Stimulated activated CD4-positive, alpha-beta T cell treated with anti-CD3 and anti-CD28 coated beads, TNF-alpha, amount 100 ng/mL, for 24 hours (primary cell): Measurements from ENCODE around the gene CALR.
"Not testable (repeated sequence)": the region's sequence is repeated elsewhere in the genome, so short reads cannot be mapped to it uniquely, and the experiment has no call there.

Source experiments
- DNase-seq, 3 experiments: peaks; one replicate each; pipeline ENCODE4 v3.0.0-alpha.2; 2020; ENCODE audit warnings: low read depth in 3 of 3

The CALR gene

DNA sequence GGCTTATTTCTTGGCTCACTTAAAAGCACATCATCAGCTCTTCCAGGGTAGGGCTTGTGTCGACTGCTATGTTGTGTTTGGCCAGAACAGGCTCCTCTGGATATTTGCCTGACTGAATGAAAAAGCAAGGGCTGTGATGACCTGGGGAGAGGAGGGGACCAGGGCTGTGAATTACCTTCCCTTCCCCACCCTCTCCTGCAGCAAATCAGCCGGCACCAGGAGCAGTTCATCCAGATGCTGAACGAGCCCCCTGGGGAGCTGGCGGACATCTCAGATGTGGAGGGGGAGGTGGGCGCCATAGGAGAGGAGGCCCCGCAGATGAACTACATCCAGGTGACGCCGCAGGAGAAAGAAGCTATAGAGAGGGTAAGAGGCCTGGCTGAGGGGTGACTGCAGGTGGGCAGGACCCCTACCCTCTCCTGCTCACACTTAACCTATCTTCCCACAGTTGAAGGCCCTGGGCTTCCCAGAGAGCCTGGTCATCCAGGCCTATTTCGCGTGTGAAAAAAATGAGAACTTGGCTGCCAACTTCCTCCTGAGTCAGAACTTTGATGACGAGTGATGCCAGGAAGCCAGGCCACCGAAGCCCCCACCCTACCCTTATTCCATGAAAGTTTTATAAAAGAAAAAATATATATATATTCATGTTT lies 14.2 kb downstream of the CALR start:
- no peak for DNase-seq

DNA sequence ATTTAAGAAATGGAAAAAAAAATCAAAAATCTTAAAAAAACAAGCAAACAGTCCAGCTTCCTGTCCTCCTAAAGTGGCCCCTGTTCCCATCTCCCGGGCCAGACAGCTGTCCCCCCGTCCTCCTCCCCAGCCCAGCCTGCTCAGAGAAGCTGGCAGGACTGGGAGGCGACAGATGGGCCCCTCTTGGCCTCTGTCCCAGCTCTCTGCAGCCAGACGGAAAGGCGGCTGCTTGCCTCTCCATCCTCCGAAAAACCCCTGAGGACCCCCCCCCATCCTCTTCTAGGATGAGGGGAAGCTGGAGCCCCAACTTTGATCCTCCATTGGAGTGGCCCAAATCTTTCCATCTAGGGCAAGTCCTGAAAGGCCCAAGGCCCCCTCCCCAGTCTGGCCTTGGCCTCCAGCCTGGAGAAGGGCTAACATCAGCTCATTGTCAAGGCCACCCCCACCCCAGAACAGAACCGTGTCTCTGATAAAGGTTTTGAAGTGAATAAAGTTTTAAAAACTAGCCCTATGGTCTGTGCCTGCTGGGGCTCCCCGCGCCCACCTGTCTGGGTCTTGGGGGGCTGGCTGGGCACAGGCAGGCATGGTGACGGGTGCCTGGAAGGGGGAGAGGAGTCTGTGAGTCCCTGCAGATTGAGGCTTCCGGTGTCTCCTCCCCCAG lies 14.9 kb downstream of the CALR start:
- DNase-seq: no peak

DNA sequence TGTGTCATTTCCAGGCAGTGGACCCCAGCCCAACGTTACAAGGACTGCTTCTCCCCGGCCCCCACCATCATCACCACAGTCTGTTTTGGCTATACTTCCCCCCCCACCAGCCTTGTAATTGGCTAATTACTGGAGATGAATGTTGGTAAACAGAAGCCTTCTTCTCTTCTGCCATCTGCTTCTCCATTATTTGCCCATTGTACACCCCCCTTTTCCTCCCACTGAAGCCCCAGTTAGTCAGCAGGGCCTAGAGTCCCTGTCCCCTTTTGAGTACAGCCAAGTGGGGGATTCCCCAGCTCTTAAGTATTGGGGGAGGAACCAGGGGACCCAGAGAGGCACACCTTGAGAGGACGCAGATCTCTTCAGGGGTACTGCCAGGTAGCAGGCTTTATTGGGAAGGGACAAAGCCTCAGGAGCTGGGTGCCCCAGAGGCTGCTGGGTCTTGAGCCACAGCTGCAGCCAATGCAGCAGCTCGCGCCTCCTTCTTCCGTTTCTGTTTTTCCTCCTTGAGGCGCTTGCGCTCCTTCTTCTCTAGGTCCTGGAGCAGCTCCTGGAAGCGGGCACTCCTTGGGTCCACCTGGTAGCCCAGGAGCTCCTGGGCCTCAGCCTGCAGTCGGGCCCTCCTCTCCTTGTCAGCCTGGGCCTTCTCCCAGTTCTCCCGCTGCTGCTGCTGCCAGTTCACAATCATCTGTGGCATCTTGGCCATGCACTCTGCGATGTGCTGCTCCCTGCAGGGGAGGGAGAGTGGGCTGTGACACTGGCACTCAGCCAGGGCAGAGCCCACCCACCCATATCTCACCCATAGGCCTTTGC lies 15.6 kb downstream of the CALR start:
- no peak for DNase-seq

DNA sequence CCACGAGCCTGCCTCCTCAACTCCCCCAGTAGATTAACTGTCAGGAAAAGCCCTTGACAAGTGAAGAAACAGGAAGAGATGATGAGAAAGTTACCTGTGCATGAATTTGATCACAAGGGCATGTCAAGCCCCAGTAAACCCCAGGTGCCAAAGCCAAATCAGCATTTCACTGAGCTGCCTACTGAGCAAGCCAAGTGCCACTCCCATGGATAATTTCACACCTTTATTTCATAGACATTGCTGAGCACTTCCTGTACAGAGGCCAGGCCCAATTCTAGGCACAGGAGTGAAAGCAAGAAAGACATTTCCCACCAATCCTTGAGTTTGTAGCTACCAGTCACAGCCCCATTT lies 16.2 kb downstream of the CALR start:
- no peak for DNase-seq

GRCh38 chr19:12955575-12955974 lies 17.2 kb downstream of the CALR start:
- DNase-seq: not testable (repeated sequence)

DNA sequence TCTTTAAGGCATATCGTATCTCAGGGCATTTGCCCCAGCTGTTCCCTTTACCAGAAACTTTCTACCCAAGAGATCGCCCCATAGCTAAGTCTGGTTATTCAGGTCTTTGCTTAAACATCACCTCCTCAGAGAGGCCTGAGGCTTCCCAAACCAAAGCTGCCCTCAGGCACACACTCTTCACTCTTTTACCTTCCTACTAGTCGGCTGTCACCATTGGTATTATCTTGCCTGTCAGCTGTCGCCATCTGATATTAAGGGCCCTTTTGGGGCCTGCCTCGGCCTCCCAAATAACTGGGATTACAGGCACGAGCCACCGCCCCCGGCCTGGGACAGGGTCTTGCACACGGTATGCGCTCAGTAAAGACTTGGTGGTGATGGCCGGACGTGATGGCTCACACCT lies 17.6 kb downstream of the CALR start:
- DNase-seq: no peak

- peak; percentile 72 to 88 (median 73) for DNase-seq
Measured at GRCh38 chr19:12956446-12957388, 18.3 kb downstream of the CALR start, which contains the start of gene GADD45GIP1. Gene GADD45GIP1, minus strand, starts transcription at chr19:12957223. Its CDS starts 11 bp downstream, at chr19:12957212.

GRCh38 chr19:12957389-12957952 lies 19.1 kb downstream of the CALR start:
- DNase-seq: not testable (repeated sequence)

DNA sequence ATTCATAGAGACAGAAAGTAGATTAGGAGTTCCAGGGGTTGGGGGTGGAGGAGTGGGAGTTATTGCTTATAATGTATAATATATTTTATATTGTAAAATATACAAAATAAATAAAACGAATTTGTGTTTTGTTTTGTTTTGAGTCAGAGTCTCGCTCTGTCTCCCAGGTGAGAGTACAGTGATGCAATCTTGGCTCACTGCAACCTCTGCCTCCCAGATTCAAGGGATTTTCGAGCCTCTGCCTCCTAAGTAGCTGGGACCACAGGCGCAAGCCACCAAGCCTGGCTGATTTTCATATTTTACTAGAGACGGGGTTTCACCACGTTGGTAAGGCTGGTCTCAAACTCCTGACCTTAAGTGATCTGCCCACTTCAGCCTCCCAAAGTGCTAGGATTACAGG lies 21.1 kb downstream of the CALR start:
- no peak for DNase-seq

- DNase-seq: peak; percentile 65 to 86 (median 69)
Measured at GRCh38 chr19:12965017-12965811, 26.8 kb downstream of the CALR start.

DNA sequence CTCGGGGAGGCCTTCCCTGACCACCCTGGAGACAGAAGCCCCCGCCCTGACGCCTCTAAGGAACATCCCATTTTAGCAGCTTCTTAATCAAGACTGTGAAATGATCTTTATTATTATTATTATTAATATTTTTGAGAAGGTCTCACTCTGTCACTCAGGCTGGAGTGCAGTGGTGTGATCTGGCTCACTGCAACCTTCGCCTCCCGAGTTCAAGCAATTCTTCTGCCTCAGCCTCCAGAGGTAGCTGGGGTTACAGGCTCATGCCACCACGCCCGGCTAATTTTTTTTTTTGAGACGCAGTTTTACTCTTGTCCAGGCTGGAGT lies 27.4 kb downstream of the CALR start:
- DNase-seq: no peak

DNA sequence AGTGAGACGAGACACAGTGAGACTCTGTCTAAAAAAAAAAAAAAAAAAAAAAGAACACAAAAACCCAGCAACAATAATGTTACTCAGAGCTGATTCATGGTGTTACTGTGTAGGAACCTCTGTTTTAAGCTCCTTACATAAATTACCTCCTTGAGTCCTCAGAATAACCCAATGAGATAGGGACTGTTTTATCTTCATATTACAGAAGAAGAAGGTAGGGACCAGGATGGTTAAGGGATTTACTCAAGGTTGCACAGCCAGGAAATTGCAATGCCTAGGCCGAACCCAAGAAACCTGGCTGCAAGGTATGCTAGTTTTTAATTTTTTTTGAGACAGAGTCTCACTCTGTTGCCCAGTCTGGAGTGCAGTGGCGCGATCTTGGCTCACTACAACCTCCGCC lies 29.5 kb downstream of the CALR start:
- no peak for DNase-seq

- no peak for DNase-seq
Measured at GRCh38 chr19:12969292-12969988, 31.0 kb downstream of the CALR start, which contains the start of gene DAND5. Gene DAND5, plus strand, starts transcription at chr19:12969576. Its CDS starts 85 bp downstream, at chr19:12969661.

DNA sequence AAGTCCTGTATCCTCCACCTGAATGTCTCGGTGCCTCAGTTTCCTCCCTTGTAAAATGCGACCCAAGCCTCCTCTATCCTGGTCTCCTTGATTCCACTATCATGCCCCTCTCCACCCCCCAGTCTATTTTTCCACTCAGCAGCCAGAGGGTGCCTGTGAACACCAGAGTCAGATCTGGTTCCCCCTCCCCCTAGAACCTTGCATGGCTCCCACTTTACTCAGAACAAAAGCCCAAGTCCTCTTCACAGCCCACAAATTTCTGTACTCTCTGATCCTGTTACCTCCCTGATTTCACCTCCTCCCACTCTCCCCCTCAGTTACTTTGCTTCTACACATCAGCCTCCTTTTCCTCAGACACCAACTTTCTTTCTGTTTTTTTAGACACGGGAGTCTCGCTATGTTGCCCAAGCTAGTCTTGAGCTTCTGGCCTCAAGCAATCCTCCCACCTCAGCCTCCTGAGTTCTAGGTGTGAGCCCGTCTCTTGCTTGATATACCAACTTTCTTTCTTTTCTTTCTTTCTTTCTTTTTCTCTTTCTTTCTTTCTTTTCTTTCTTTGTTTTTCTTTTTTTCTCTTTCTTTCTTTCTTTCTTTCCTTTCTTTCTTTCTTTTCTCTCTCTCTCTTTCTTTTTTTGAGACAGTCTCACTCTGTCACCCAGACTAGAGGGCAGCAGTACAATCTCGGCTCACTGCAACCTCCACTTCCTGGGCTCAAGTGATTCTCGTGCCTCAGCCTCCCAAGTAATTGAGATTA lies 31.8 kb downstream of the CALR start:
- no peak for DNase-seq

DNA sequence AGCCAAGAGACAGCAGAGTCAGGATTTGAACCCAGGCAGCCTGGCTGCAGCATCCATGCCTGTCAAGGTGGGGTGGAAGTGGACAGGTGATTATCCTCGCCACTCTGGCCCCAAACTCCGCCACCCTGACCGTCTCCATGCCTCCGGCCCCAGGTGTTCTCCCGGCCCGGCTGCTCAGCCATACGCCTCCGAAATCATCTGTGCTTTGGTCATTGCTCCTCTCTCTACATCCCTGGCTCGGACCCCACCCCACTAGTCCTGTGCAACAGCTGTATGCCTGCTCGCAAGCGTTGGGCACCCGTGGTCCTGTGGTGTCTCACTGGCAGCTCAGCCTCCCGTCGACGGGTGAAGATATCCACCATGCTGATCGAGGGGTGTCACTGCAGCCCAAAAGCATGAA lies 34.8 kb downstream of the CALR start:
- no peak for DNase-seq

DNA sequence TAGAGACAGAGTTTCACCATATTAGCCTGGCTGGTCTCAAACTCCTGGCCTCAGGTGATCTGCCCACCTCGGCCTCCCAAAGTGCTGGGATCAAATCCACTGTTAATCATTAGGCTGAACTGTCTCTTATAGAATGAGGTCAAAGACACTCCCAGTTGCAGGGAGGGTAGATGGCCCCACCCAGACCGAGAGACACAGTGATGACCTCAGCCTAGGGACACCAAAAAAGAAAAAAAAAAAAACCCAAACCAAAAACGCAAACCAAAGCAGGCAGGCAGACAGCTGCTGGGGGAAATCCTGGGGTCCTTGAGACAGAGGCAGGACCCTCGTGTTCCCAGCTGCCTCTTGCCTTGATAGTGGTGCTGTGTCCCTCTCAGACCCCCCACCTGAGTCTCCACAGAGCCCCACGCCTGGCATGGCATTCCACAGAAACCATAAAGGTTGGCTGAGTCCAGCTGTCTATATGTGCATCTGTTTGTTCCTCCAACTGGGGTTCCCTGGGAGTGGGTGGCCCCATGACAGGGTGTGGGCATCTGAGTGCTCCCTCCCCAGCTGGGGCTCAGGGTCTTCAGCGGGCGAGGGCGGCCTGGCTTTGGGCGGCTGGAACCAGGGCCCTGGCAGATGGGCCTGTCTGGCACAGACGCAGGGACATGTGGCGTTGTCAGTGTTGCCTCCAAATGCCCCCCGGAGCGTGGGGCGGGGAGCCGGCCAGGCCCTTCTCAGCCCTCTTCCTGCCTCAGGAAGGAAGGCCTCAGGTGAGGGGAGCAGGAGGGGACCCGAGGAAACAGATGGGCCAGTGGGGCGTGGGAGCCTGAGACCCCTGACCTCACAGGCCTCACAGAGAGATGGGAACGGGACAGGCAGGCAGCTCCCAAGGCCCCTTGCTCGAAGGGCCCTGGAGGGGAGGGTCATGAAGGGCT lies 36.2 kb downstream of the CALR start:
- DNase-seq: no peak

DNA sequence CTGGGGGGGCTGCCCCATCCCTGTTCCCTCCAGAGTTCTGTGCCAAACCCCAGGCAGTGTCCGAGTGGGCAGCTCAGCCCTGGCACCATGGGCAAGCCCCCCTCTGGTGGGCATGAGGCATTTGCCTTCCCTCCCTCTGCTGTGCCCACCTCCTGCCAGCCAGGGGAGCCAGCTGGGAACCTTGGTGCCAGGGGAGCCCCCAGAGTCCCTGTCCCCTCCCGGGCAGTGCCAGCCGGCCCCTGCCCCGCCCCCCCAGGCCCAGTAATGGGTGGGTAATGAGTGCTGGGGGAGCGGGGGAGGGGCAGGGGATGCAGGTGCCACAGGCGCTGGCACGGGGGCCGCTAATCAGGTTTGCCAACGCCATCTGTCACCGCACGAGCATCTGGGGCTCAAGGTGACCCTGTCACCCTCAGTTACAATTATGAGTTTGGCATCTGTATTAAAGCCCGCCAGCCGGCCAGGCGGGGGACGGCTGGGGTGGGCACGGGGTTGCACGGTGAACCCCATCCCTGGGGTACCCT lies 36.9 kb downstream of the CALR start:
- no peak for DNase-seq

DNA sequence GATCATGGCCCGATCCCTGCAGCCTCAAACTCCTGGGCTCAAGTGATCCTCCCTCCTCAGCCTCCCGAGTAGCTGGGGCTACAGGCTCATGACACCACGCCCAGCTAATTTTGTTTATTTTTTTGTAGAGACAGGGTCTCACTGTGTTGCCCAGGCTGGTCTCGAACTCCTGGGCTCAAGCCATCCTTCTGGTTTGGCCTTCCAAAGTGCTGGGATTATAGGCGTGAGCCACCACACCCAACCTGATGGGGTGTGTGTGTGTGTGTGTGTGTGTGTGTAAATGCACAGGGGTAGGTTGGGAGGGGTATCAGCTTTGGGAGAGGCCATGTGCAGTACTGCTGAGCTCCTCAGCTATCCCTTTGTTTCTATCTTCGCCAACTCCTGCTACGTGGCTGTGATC lies 37.7 kb downstream of the CALR start:
- DNase-seq: not testable (repeated sequence)
